ENCODE measurements around the gene CCDC136.
A peak's percentile ranks its signal among the peaks of the same experiment; 100 is the strongest.

CCDC136 gene

GRCh38 chr7:128778946-128779345 is 12.8 kb upstream of the CCDC136 start:
- no peak for TF ChIP-seq CREB1 (IDR thresholded peaks at IDR 0.05; ENCODE audit: low read depth)
- TF ChIP-seq, protein P1, sequence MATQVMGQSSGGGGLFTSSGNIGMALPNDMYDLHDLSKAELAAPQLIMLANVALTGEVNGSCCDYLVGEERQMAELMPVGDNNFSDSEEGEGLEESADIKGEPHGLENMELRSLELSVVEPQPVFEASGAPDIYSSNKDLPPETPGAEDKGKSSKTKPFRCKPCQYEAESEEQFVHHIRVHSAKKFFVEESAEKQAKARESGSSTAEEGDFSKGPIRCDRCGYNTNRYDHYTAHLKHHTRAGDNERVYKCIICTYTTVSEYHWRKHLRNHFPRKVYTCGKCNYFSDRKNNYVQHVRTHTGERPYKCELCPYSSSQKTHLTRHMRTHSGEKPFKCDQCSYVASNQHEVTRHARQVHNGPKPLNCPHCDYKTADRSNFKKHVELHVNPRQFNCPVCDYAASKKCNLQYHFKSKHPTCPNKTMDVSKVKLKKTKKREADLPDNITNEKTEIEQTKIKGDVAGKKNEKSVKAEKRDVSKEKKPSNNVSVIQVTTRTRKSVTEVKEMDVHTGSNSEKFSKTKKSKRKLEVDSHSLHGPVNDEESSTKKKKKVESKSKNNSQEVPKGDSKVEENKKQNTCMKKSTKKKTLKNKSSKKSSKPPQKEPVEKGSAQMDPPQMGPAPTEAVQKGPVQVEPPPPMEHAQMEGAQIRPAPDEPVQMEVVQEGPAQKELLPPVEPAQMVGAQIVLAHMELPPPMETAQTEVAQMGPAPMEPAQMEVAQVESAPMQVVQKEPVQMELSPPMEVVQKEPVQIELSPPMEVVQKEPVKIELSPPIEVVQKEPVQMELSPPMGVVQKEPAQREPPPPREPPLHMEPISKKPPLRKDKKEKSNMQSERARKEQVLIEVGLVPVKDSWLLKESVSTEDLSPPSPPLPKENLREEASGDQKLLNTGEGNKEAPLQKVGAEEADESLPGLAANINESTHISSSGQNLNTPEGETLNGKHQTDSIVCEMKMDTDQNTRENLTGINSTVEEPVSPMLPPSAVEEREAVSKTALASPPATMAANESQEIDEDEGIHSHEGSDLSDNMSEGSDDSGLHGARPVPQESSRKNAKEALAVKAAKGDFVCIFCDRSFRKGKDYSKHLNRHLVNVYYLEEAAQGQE (IDR thresholded peaks at IDR 0.05; ENCODE audit: low read depth), result peak; percentile 52

DNA sequence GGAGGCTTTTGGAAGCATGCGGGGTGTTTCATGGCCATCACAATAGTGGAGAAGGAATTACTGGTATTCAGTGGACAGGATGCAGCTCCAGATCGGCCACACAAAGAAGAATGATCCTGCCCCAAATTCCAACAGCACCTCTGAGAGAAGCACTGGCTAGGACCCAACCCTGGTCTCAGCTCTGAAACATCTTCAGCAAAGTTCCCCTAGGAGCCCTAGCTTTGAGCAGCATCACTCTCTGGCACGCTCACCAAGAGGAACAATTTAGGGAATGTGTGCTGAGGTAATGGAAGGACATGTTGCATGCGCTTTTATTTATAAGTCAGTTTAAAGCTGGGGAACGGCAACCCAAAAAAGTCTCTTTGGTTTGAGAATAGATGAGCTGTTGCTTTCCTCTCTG is 10.6 kb upstream of the CCDC136 start:
- TF ChIP-seq ZBTB7A (IDR thresholded peaks at IDR 0.05; ENCODE audit: low read depth) (no peak), FOXM1 (IDR thresholded peaks at IDR 0.05; ENCODE audit: borderline replicate concordance, low read depth) (no peak), EGR1 (IDR thresholded peaks at IDR 0.05) (no peak), TCF12 (IDR thresholded peaks at IDR 0.05; ENCODE audit: low read depth) (no peak), TAF1 (IDR thresholded peaks at IDR 0.05; ENCODE audit: low read depth) (no peak), YY1 (IDR thresholded peaks at IDR 0.05; ENCODE audit: low read depth) (no peak), NFIC (IDR thresholded peaks at IDR 0.05) (no peak), RAD21 (IDR thresholded peaks at IDR 0.05; ENCODE audit: low read depth) (no peak), TEAD4 (IDR thresholded peaks at IDR 0.05) (no peak), CEBPB (IDR thresholded peaks at IDR 0.05) (no peak), CREB1 (IDR thresholded peaks at IDR 0.05; ENCODE audit: low read depth) (no peak), EP300 (IDR thresholded peaks at IDR 0.05; ENCODE audit: borderline replicate concordance) (no peak)
- TF ChIP-seq, protein P1 (IDR thresholded peaks at IDR 0.05; ENCODE audit: low read depth), result no peak
- TF ChIP-seq, protein P2, sequence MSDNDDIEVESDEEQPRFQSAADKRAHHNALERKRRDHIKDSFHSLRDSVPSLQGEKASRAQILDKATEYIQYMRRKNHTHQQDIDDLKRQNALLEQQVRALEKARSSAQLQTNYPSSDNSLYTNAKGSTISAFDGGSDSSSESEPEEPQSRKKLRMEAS (IDR thresholded peaks at IDR 0.05), result no peak

- TF ChIP-seq, protein P3, sequence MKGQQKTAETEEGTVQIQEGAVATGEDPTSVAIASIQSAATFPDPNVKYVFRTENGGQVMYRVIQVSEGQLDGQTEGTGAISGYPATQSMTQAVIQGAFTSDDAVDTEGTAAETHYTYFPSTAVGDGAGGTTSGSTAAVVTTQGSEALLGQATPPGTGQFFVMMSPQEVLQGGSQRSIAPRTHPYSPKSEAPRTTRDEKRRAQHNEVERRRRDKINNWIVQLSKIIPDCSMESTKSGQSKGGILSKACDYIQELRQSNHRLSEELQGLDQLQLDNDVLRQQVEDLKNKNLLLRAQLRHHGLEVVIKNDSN (IDR thresholded peaks at IDR 0.05), result no peak
- TF ChIP-seq RAD21 (IDR thresholded peaks at IDR 0.05; ENCODE audit: low read depth), result no peak
- no peak for TF ChIP-seq CEBPB (IDR thresholded peaks at IDR 0.05)
- no peak for TF ChIP-seq FOXM1 (IDR thresholded peaks at IDR 0.05; ENCODE audit: borderline replicate concordance, low read depth)
- TF ChIP-seq EP300 (IDR thresholded peaks at IDR 0.05; ENCODE audit: borderline replicate concordance), result no peak
- TF ChIP-seq TEAD4 (IDR thresholded peaks at IDR 0.05), result no peak
- TF ChIP-seq, protein P2 (IDR thresholded peaks at IDR 0.05), result no peak
- no peak for TF ChIP-seq EGR1 (IDR thresholded peaks at IDR 0.05)
- no peak for TF ChIP-seq ZBTB7A (IDR thresholded peaks at IDR 0.05; ENCODE audit: low read depth)
- TF ChIP-seq, protein P1 (IDR thresholded peaks at IDR 0.05; ENCODE audit: low read depth), result no peak
- no peak for TF ChIP-seq NFIC (IDR thresholded peaks at IDR 0.05)
- TF ChIP-seq TCF12 (IDR thresholded peaks at IDR 0.05; ENCODE audit: low read depth), result no peak
Measured at GRCh38 chr7:128781851-128782250, 9.9 kb upstream of the CCDC136 start.

DNA sequence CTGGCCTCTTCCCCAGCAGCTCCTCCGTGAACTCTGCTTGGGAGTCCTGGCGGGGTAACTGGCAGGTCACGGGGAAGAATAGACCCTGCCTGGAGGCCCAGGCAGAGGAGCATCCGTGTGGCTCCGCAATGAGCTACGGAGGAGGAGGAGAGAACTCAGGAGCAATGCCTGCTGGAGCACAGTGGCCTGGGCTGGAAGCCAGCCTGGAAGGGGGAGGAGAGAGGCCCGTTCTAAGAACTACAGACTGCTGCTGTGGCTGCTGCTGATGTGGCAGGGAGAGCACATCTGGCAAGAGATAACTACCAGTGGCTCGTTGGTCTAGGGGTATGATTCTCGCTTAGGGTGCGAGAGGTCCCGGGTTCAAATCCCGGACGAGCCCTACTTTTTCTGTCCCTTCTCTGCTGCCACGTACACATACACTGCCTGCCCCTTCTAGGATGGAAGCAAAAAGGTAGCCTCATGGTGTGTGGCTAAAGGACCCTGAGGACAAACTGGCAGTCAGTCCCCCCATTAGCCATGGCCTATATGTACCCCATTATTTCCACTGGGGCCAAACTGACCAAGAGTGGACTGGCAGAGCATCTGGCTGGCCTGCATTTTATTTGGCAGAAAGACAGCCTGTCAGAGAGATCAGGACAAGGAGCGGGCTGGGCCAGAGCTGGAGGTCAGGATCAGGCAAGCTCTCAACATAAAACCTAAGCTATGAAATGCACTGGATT is 8.5 kb upstream of the CCDC136 start:
- TF ChIP-seq TEAD4 (IDR thresholded peaks at IDR 0.05), result peak; percentile 29; the same call in 1 of the 2 replicates
- no peak for TF ChIP-seq ZBTB7A (IDR thresholded peaks at IDR 0.05; ENCODE audit: low read depth)
- TF ChIP-seq, protein P3 (IDR thresholded peaks at IDR 0.05), result no peak
- no peak for TF ChIP-seq EP300 (IDR thresholded peaks at IDR 0.05; ENCODE audit: borderline replicate concordance)

- no peak for TF ChIP-seq TAF1 (IDR thresholded peaks at IDR 0.05; ENCODE audit: low read depth)
- TF ChIP-seq YY1 (IDR thresholded peaks at IDR 0.05; ENCODE audit: low read depth), result no peak
- TF ChIP-seq TCF12 (IDR thresholded peaks at IDR 0.05; ENCODE audit: low read depth), result no peak
- no peak for TF ChIP-seq NFIC (IDR thresholded peaks at IDR 0.05)
- no peak for TF ChIP-seq RAD21 (IDR thresholded peaks at IDR 0.05; ENCODE audit: low read depth)
- no peak for TF ChIP-seq CREB1 (IDR thresholded peaks at IDR 0.05; ENCODE audit: low read depth)
- no peak for TF ChIP-seq ZBTB7A (IDR thresholded peaks at IDR 0.05; ENCODE audit: low read depth)
- TF ChIP-seq, protein P3 (IDR thresholded peaks at IDR 0.05), result no peak
- TF ChIP-seq, protein P2 (IDR thresholded peaks at IDR 0.05), result no peak
- TF ChIP-seq EP300 (IDR thresholded peaks at IDR 0.05; ENCODE audit: borderline replicate concordance), result no peak
- no peak for TF ChIP-seq FOXM1 (IDR thresholded peaks at IDR 0.05; ENCODE audit: borderline replicate concordance, low read depth)
Measured at GRCh38 chr7:128785738-128786137, 6.0 kb upstream of the CCDC136 start.
